Muscle of leg (tissue), 11 donors: ENCODE measurements around the gene ASF1A. TPM values are rescaled to one million over a fixed set of nuclear protein-coding genes. Genes with fewer than 3 reads are reported as not detected.

ENCODE experiments used
- DNase-seq: peaks from one replicate; pipeline ENCODE4 v3.0.0; 2013
- H3K27ac ChIP-seq: one replicate; pipeline ENCODE4 v1.5.1; 2013; ENCODE audit warnings: mild to moderate bottlenecking, low read length, control low read depth
- H3K27me3 ChIP-seq: one replicate; pipeline ENCODE4 v1.6.1; 2013; ENCODE audit warnings: low read length; ENCODE audit not compliant: control insufficient read depth, insufficient read depth
- H3K36me3 ChIP-seq: one replicate; pipeline ENCODE4 v1.6.1; 2013; ENCODE audit warnings: low read length; ENCODE audit not compliant: control insufficient read depth, insufficient read depth
- H3K4me1 ChIP-seq: one replicate; pipeline ENCODE4 v1.6.1; 2013; ENCODE audit warnings: low read length; ENCODE audit not compliant: control insufficient read depth, insufficient read depth
- H3K4me3 ChIP-seq: one replicate; pipeline ENCODE4 v1.5.1; 2013; ENCODE audit warnings: low read length, control low read depth
- H3K9me3 ChIP-seq: replicated peaks from 2 replicates; pipeline ENCODE4 v1.6.1; 2013; ENCODE audit warnings: low read depth, low read length; ENCODE audit not compliant: control insufficient read depth
- WGBS: methylation state at CpG from one replicate; pipeline ENCODE4 v1.1.5; 2013; ENCODE audit warnings: missing lambda C conversion rate; ENCODE audit not compliant: insufficient coverage; 5-methylcytosine and 5-hydroxymethylcytosine counted together
- polyA plus RNA-seq, 8 donors: library from polyadenylated mRNA; unstranded; fragments of 120-200 nt; gene quantifications; one replicate each; pipeline versions ENCODE4 v1.2.1 to v1.2.3, GENCODE V29; 2013; ENCODE audit warnings: inconsistent platforms in 1 of 8, low replicate concordance in 1 of 8; ENCODE audit not compliant: insufficient read length in 8 of 8, insufficient read depth in 1 of 8
- total RNA-seq: library from RNA; stranded (reverse); fragments of 120-200 nt; gene quantifications from one replicate; pipeline ENCODE4 v1.2.4, GENCODE V29; 2013

ASF1A gene
- total and polyA plus RNA-seq, 9 donors: 14.3 to 20.2 (median 17.0) TPM

- Histone ChIP-seq H3K36me3 (peaks cover 33% of the 10 kb centered on the region), H3K4me1 (no peaks in the 10 kb centered on the region), H3K4me3 (no peak overlapping the region), H3K27me3 (no peaks in the 10 kb centered on the region), H3K27ac (no peak overlapping the region), H3K9me3 (no peaks in the 10 kb centered on the region)
- DNase-seq: no peak
Observed at GRCh38 chr6:118905084-118905483, 11.1 kb downstream of the ASF1A start.

- Histone ChIP-seq H3K27me3 (no peaks in the 10 kb centered on the region), H3K4me3 (no peak overlapping the region), H3K9me3 (no peaks in the 10 kb centered on the region), H3K27ac (no peak overlapping the region), H3K4me1 (no peaks in the 10 kb centered on the region), H3K36me3 (peaks cover 30% of the 10 kb centered on the region)
- no peak for DNase-seq
- no CpG with 5 or more reads among the region's 4 CpGs for WGBS
Observed at GRCh38 chr6:118905851-118906250, 11.9 kb downstream of the ASF1A start.

- peaks cover 32% of the 10 kb centered on the region for H3K36me3 ChIP-seq
- H3K9me3 ChIP-seq: no peaks in the 10 kb centered on the region
- H3K4me1 ChIP-seq: no peaks in the 10 kb centered on the region
- no peaks in the 10 kb centered on the region for H3K27me3 ChIP-seq
- no peak overlapping the region for H3K27ac ChIP-seq
- WGBS: no CpG with 5 or more reads among the region's 1 CpG
- no peak for DNase-seq
- H3K4me3 ChIP-seq: no peak overlapping the region
Observed at GRCh38 chr6:118908441-118908840, 14.5 kb downstream of the ASF1A start.

GRCh38 chr6:118912646-118913045 is 18.7 kb downstream of the ASF1A start:
- Histone ChIP-seq H3K4me3 (no peak overlapping the region), H3K27me3 (no peaks in the 10 kb centered on the region), H3K27ac (no peak overlapping the region), H3K4me1 (no peaks in the 10 kb centered on the region), H3K36me3 (peaks cover 36% of the 10 kb centered on the region), H3K9me3 (no peaks in the 10 kb centered on the region)
- DNase-seq: no peak
- WGBS: no CpG with 5 or more reads among the region's 5 CpGs

GRCh38 chr6:118913161-118913560 is 19.2 kb downstream of the ASF1A start:
- H3K36me3 ChIP-seq: peaks cover 34% of the 10 kb centered on the region
- H3K4me3 ChIP-seq: no peak overlapping the region
- WGBS: 85% methylated on average over 1 of the region's 2 CpGs
- H3K27me3 ChIP-seq: no peaks in the 10 kb centered on the region
- H3K9me3 ChIP-seq: no peaks in the 10 kb centered on the region
- no peak overlapping the region for H3K27ac ChIP-seq
- no peak for DNase-seq
- no peaks in the 10 kb centered on the region for H3K4me1 ChIP-seq

- Histone ChIP-seq H3K4me3 (no peak overlapping the region), H3K9me3 (no peaks in the 10 kb centered on the region), H3K36me3 (peaks cover 33% of the 10 kb centered on the region), H3K27me3 (no peaks in the 10 kb centered on the region), H3K27ac (no peak overlapping the region), H3K4me1 (no peaks in the 10 kb centered on the region)
- no peak for DNase-seq
Observed at GRCh38 chr6:118914598-118914997, 20.6 kb downstream of the ASF1A start.

- Histone ChIP-seq H3K36me3 (peaks cover 43% of the 10 kb centered on the region), H3K9me3 (no peaks in the 10 kb centered on the region), H3K4me3 (no peak overlapping the region), H3K27ac (no peak overlapping the region), H3K27me3 (no peaks in the 10 kb centered on the region), H3K4me1 (no peaks in the 10 kb centered on the region)
- WGBS: no CpG with 5 or more reads among the region's 5 CpGs
- no peak for DNase-seq
Observed at GRCh38 chr6:118917546-118918328, 23.8 kb downstream of the ASF1A start.

- no peaks in the 10 kb centered on the region for H3K27me3 ChIP-seq
- H3K9me3 ChIP-seq: no peaks in the 10 kb centered on the region
- H3K4me1 ChIP-seq: no peaks in the 10 kb centered on the region
- WGBS: no CpG with 5 or more reads among the region's 2 CpGs
- no peak for DNase-seq
- H3K27ac ChIP-seq: no peak overlapping the region
- H3K36me3 ChIP-seq: peaks cover 46% of the 10 kb centered on the region
- H3K4me3 ChIP-seq: no peak overlapping the region
Observed at GRCh38 chr6:118918329-118918725, 24.4 kb downstream of the ASF1A start.

GRCh38 chr6:118921084-118921483 is 27.1 kb downstream of the ASF1A start:
- Histone ChIP-seq H3K4me1 (no peaks in the 10 kb centered on the region), H3K27ac (no peak overlapping the region), H3K9me3 (no peaks in the 10 kb centered on the region), H3K27me3 (no peaks in the 10 kb centered on the region), H3K4me3 (no peak overlapping the region), H3K36me3 (peaks cover 41% of the 10 kb centered on the region)
- no peak for DNase-seq
- no CpG with 5 or more reads among the region's 1 CpG for WGBS

GRCh38 chr6:118923035-118923434 is 29.1 kb downstream of the ASF1A start:
- H3K27me3 ChIP-seq: no peaks in the 10 kb centered on the region
- H3K36me3 ChIP-seq: peaks cover 38% of the 10 kb centered on the region
- WGBS: 80% methylated on average over 1 of the region's 3 CpGs
- no peak for DNase-seq
- no peak overlapping the region for H3K27ac ChIP-seq
- no peaks in the 10 kb centered on the region for H3K9me3 ChIP-seq
- H3K4me1 ChIP-seq: no peaks in the 10 kb centered on the region
- H3K4me3 ChIP-seq: no peak overlapping the region

- no CpG with 5 or more reads among the region's 3 CpGs for WGBS
- H3K27ac ChIP-seq: no peak overlapping the region
- no peaks in the 10 kb centered on the region for H3K4me1 ChIP-seq
- H3K4me3 ChIP-seq: no peak overlapping the region
- H3K36me3 ChIP-seq: peaks cover 6% of the 10 kb centered on the region
- H3K9me3 ChIP-seq: no peaks in the 10 kb centered on the region
- H3K27me3 ChIP-seq: no peaks in the 10 kb centered on the region
- no peak for DNase-seq
Observed at GRCh38 chr6:118930680-118931079, 36.7 kb downstream of the ASF1A start.
